Measurements from ENCODE around the gene PLXNA4. TPM values are rescaled to one million over a fixed set of nuclear protein-coding genes. Genes with fewer than 3 reads are reported as not detected.

The PLXNA4 gene
- total and polyA plus RNA-seq, 12 donors, result 0.83 to 17.0 (median 11.5) TPM

GRCh38 chr7:132240821-132241422 is 335.3 kb downstream of the PLXNA4 start:
- peaks cover 0 to 4% (median 0%) of the 10 kb centered on the region in 9 donors for H3K4me1 ChIP-seq
- 32 to 40% methylated on average over 6 of the region's 6 CpGs for WGBS, 2 donors
- no peaks in the 10 kb centered on the region for H3K27me3 ChIP-seq
- ATAC-seq (no peak), DNase-seq (no peak)
- TF ChIP-seq CTCF (IDR thresholded peaks at IDR 0.05), result no peak
- H3K4me3 ChIP-seq, result no peak overlapping the region
- peaks cover 0 to 8% (median 0%) of the 10 kb centered on the region in 11 donors for H3K9me3 ChIP-seq
- intact Hi-C loops (cut with DNase I), result no loop called here
- H3K36me3 ChIP-seq, result no peaks in the 10 kb centered on the region
- no peak overlapping the region for H3K27ac ChIP-seq

GRCh38 chr7:132240262-132240661 is 336.0 kb downstream of the PLXNA4 start:
- TF ChIP-seq CTCF (IDR thresholded peaks at IDR 0.05), result no peak
- intact Hi-C loops (cut with DNase I), result no loop called here
- Histone ChIP-seq H3K4me1 (peaks cover 0 to 4% (median 0%) of the 10 kb centered on the region in 9 donors), H3K27ac (no peak overlapping the region), H3K4me3 (no peak overlapping the region), H3K36me3 (no peaks in the 10 kb centered on the region), H3K27me3 (no peaks in the 10 kb centered on the region), H3K9me3 (peaks cover 0 to 2% (median 0%) of the 10 kb centered on the region in 11 donors)
- WGBS, 2 donors, result 73 to 85% methylated on average over 3 of the region's 3 CpGs
- DNase-seq (no peak), ATAC-seq (no peak)

GRCh38 chr7:132239422-132239994 is 336.8 kb downstream of the PLXNA4 start:
- ATAC-seq (no peak), DNase-seq (no peak)
- Histone ChIP-seq H3K4me1 (peaks cover 0 to 4% (median 0%) of the 10 kb centered on the region in 9 donors), H3K4me3 (no peak overlapping the region), H3K9me3 (no peaks in the 10 kb centered on the region), H3K27me3 (no peaks in the 10 kb centered on the region), H3K27ac (no peak overlapping the region), H3K36me3 (no peaks in the 10 kb centered on the region)
- no peak for TF ChIP-seq CTCF (IDR thresholded peaks at IDR 0.05)
- intact Hi-C loops (cut with DNase I), result no loop called here
- WGBS, 2 donors, result 93 to 95% methylated on average over 5 of the region's 5 CpGs

- ATAC-seq (peak in 1 of 8 donors; percentile 27), DNase-seq (no peak)
- Histone ChIP-seq H3K4me1 (no peaks in the 10 kb centered on the region), H3K36me3 (no peaks in the 10 kb centered on the region), H3K4me3 (no peak overlapping the region), H3K27me3 (no peaks in the 10 kb centered on the region), H3K9me3 (no peaks in the 10 kb centered on the region), H3K27ac (no peak overlapping the region)
- TF ChIP-seq CTCF (IDR thresholded peaks at IDR 0.05), result no peak
- intact Hi-C loops (cut with DNase I), result no loop called here
Observed at GRCh38 chr7:132234711-132235110, 341.6 kb downstream of the PLXNA4 start.

Data from heart right ventricle (tissue), 16 donors.